Epithelial cell of esophagus (primary cell): ENCODE data around the gene DNPH1.

ENCODE experiments used
- DNase-seq: peaks from one replicate; pipeline ENCODE4 v3.0.0; 2010; ENCODE audit warnings: low read depth
- H3K4me3 ChIP-seq: 2 replicates; pipeline ENCODE4 v1.5.1; 2011; ENCODE audit warnings: mild to moderate bottlenecking, low read length, control low read depth
- TF ChIP-seq, protein P1 (sequence below): IDR thresholded peaks from 2 replicates; pipeline ENCODE4 v1.5.1; 2011; ENCODE audit warnings: low read depth, mild to moderate bottlenecking, low read length, control low read depth, inconsistent platforms; ENCODE audit not compliant: insufficient read depth; ENCODE audit errors: missing control alignments

DNPH1 gene, protein sequence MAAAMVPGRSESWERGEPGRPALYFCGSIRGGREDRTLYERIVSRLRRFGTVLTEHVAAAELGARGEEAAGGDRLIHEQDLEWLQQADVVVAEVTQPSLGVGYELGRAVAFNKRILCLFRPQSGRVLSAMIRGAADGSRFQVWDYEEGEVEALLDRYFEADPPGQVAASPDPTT

GRCh38 chr6:43228951-43229802 is at the start of gene DNPH1:
Gene DNPH1, minus strand, starts transcription at chr6:43229481. Its CDS starts 25 bp downstream, at chr6:43229456.
- peak within 1 kb of the TSS; percentile 67 for H3K4me3 ChIP-seq
- TF ChIP-seq, protein P1, sequence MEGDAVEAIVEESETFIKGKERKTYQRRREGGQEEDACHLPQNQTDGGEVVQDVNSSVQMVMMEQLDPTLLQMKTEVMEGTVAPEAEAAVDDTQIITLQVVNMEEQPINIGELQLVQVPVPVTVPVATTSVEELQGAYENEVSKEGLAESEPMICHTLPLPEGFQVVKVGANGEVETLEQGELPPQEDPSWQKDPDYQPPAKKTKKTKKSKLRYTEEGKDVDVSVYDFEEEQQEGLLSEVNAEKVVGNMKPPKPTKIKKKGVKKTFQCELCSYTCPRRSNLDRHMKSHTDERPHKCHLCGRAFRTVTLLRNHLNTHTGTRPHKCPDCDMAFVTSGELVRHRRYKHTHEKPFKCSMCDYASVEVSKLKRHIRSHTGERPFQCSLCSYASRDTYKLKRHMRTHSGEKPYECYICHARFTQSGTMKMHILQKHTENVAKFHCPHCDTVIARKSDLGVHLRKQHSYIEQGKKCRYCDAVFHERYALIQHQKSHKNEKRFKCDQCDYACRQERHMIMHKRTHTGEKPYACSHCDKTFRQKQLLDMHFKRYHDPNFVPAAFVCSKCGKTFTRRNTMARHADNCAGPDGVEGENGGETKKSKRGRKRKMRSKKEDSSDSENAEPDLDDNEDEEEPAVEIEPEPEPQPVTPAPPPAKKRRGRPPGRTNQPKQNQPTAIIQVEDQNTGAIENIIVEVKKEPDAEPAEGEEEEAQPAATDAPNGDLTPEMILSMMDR: peak; percentile 33
- DNase-seq: peak; percentile 78

- TF ChIP-seq, protein P1: no peak
- DNase-seq: peak; percentile 37
Observed at GRCh38 chr6:43278524-43279078, 49.3 kb upstream of the DNPH1 start.

GRCh38 chr6:43277643-43278523 is 48.6 kb upstream of the DNPH1 start:
- TF ChIP-seq, protein P1: no peak
- no peak for DNase-seq
- H3K4me3 ChIP-seq: no peak overlapping the region

More at GRCh38 chr6:43278524-43279078, 49.3 kb upstream of the DNPH1 start:
- H3K4me3 ChIP-seq: no peak overlapping the region

- TF ChIP-seq, protein P1: no peak
- DNase-seq: no peak
Observed at GRCh38 chr6:43277306-43277642, 48.0 kb upstream of the DNPH1 start.

GRCh38 chr6:43276577-43277305 is 47.5 kb upstream of the DNPH1 start:
- TF ChIP-seq, protein P1: no peak
- H3K4me3 ChIP-seq: no peak overlapping the region
- no peak for DNase-seq

More at GRCh38 chr6:43277306-43277642, 48.0 kb upstream of the DNPH1 start:
- H3K4me3 ChIP-seq: no peak overlapping the region

DNA sequence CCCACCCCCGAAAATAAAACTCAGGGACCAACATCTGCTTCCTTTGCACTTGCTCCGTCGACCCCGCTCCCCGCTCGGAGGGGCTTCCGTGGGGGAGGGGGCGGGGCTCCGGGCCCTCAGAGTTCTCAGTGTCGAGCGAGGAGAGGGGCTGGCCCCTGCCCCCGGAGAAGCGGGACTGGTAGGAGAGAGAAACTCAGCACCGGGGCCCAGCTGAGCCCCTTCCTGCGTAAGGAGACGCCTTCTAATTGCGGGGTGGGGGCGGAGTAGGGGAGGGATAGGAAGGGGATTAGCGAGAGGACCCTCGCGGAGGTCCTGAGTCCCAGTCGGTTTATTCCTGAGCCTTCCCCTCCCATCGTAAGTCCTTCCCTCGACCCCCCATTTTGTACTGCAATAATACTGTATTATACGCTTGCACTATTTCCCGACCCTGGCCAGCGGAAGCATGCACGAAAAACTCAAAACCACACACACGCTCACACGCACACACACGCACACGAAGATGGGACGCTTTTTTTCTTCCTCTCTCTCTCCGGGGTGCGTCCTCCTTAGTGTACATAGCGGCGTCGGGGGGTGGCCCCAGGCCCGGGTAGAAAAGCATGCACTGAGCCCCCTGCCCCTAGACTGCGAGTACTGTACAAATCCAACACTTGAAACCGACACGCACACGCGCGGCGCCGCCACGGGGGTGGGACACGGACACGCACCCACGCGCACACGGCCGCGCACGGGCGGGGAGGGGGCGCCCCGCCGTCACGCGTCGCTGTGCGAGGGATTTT is 46.7 kb upstream of the DNPH1 start:
- TF ChIP-seq, protein P1: no peak
- H3K4me3 ChIP-seq: no peak overlapping the region
- DNase-seq: no peak
